Gastrocnemius medialis (tissue), 4 donors: Measurements from ENCODE around the gene RPN2. TPM values are rescaled to one million over a fixed set of nuclear protein-coding genes. Genes with fewer than 3 reads are reported as not detected.

Experiments used
- ATAC-seq, 2 donors: fragments of 150-250 bp; one replicate each; pipeline ENCODE4 v1.9.1; 2016
- DNase-seq, 2 donors: peaks; one replicate each; pipeline ENCODE4 v3.0.0-alpha.2; 2019
- H3K27ac ChIP-seq, 4 donors: fragments of 200-600 bp; sonication (generic); 1 replicate in 1 of 4; 2 replicates in 3 of 4; pipeline ENCODE4 v1.5.1; 2016 to 2018; ENCODE audit warnings: mild to moderate bottlenecking in 2 of 4, moderate library complexity in 1 of 4
- H3K27me3 ChIP-seq, 3 donors: fragments of 200-600 bp; sonication (generic) in 2 of 3; 1 replicate in 1 of 3; 2 replicates in 2 of 3; pipeline versions ENCODE4 v1.5.1 to v1.6.0; 2016 to 2019; ENCODE audit warnings: mild to moderate bottlenecking in 1 of 3, moderate library complexity in 1 of 3
- H3K36me3 ChIP-seq, 2 donors: fragments of 200-600 bp; sonication (generic) in 1 of 2; one replicate each; pipeline ENCODE4 v1.5.1; 2017 to 2018
- H3K4me1 ChIP-seq, 2 donors: fragments of 200-600 bp; sonication (generic) in 1 of 2; one replicate each; pipeline ENCODE4 v1.5.1; 2016 to 2017; ENCODE audit warnings: mild to moderate bottlenecking in 2 of 2
- H3K4me3 ChIP-seq, 4 donors: fragments of 200-600 bp; sonication (generic) in 3 of 4; 1 replicate in 1 of 4; 2 replicates in 3 of 4; pipeline ENCODE4 v1.5.1; 2016 to 2019; ENCODE audit warnings: mild to moderate bottlenecking in 2 of 4
- H3K9me3 ChIP-seq, 3 donors: fragments of 200-600 bp; sonication (generic) in 2 of 3; 1 replicate in 1 of 3; 2 replicates in 2 of 3; pipeline ENCODE4 v1.5.1; 2016 to 2019
- CTCF ChIP-seq, 5 experiments: fragments of 450-650 bp in 3 of 5; fragments of 200-600 bp in 2 of 5; sonication (generic) in 2 of 5; IDR thresholded peaks in 4 of 5; conservative IDR thresholded peaks in 1 of 5; 1 replicate in 4 of 5; 2 replicates in 1 of 5; pipeline ENCODE4 v1.5.1; 2016 to 2019; ENCODE audit warnings: antibody characterized with exemption in 5 of 5, mild to moderate bottlenecking in 3 of 5, moderate library complexity in 3 of 5
- POLR2A ChIP-seq, 2 donors: fragments of 450-650 bp; IDR thresholded peaks; one replicate each; pipeline ENCODE4 v1.6.1; 2017; ENCODE audit warnings: antibody characterized with exemption in 2 of 2, mild to moderate bottlenecking in 2 of 2, moderate library complexity in 2 of 2
- in situ Hi-C, 4 donors: fragments of 200-750 bp; cut with MboI; loops; one replicate each; pipeline versions ENCODE4 v1.15.0 to v1.8.0; 2017; ENCODE audit warnings: low sequenced_read_pairs in 4 of 4
- intact Hi-C: fragments of 100-400 bp; cut with DNase I; formaldehyde crosslinking; loops from one replicate; pipeline ENCODE4 v1.15.1; 2023; ENCODE audit warnings: low total_unique reads
- total RNA-seq, 4 donors: library from RNA; depleted of rRNA; stranded (reverse); fragments of >200 nt; gene quantifications; one replicate each; pipeline versions ENCODE4 v1.1.0 to v1.2.3, GENCODE V29; 2016

Gene RPN2
- total RNA-seq, 4 donors from 2014 or later: 85.7 to 132 (median 127) TPM

- Histone ChIP-seq H3K9me3 (no peaks in the 10 kb centered on the region), H3K27ac (no peak overlapping the region), H3K4me3 (no peak overlapping the region), H3K4me1 (no peaks in the 10 kb centered on the region), H3K27me3 (no peaks in the 10 kb centered on the region), H3K36me3 (no peaks in the 10 kb centered on the region)
- no peak for TF ChIP-seq CTCF (IDR thresholded peaks at IDR 0.05 in 4 of 5, conservative IDR thresholded peaks at IDR 0.05 in 1 of 5)
- no peak for TF ChIP-seq POLR2A (IDR thresholded peaks at IDR 0.05)
- in situ Hi-C loops (loop anchor here in 1 of 4 donors (5.0 kb wide), 1 partner anchor 267 kb away; no protein-coding TSS in a partner anchor), intact Hi-C loops (no loop called here)
- ATAC-seq (no peak), DNase-seq (no peak)
Measured at GRCh38 chr20:37265152-37265551, 86.0 kb downstream of the RPN2 start.

- intact Hi-C loops: no loop called here
- no peak for DNase-seq
- no peaks in the 10 kb centered on the region for H3K36me3 ChIP-seq
- no peak overlapping the region for H3K27ac ChIP-seq
- no peaks in the 10 kb centered on the region for H3K27me3 ChIP-seq
- no peak for ATAC-seq
- TF ChIP-seq CTCF (IDR thresholded peaks at IDR 0.05 in 4 of 5, conservative IDR thresholded peaks at IDR 0.05 in 1 of 5) (no peak), POLR2A (IDR thresholded peaks at IDR 0.05) (no peak)
- in situ Hi-C loops: loop anchor here in 1 of 4 donors (5.0 kb wide), 1 partner anchor 265 kb away; no protein-coding TSS in a partner anchor
- no peak overlapping the region for H3K4me3 ChIP-seq
- H3K9me3 ChIP-seq: no peaks in the 10 kb centered on the region
- H3K4me1 ChIP-seq: no peaks in the 10 kb centered on the region
Measured at GRCh38 chr20:37266940-37267666, 88.0 kb downstream of the RPN2 start.

GRCh38 chr20:37267667-37268313 lies 88.7 kb downstream of the RPN2 start:
- in situ Hi-C loops: loop anchor here in 1 of 4 donors (5.0 kb wide), 1 partner anchor 265 kb away; no protein-coding TSS in a partner anchor

More at GRCh38 chr20:37267667-37268313, 88.7 kb downstream of the RPN2 start:
- H3K36me3 ChIP-seq: no peaks in the 10 kb centered on the region
- no peak overlapping the region for H3K4me3 ChIP-seq
- no peak for ATAC-seq
- no peaks in the 10 kb centered on the region for H3K27me3 ChIP-seq
- no peaks in the 10 kb centered on the region for H3K9me3 ChIP-seq
- TF ChIP-seq CTCF (IDR thresholded peaks at IDR 0.05 in 4 of 5, conservative IDR thresholded peaks at IDR 0.05 in 1 of 5): no peak
- no peak for TF ChIP-seq POLR2A (IDR thresholded peaks at IDR 0.05)
- DNase-seq: no peak
- intact Hi-C loops: no loop called here
- no peaks in the 10 kb centered on the region for H3K4me1 ChIP-seq
- no peak overlapping the region for H3K27ac ChIP-seq
